Left kidney (tissue), 2 donors: ENCODE data around the gene ACER2. TPM values are rescaled to one million over a fixed set of nuclear protein-coding genes. Genes with fewer than 3 reads are reported as not detected.
"Not testable (repeated sequence)": the region's sequence is repeated elsewhere in the genome, so short reads cannot be mapped to it uniquely, and the experiment has no call there.

Experiments
- DNase-seq: peaks from one replicate; pipeline ENCODE4 v3.0.0-alpha.2; 2013
- polyA plus RNA-seq: library from polyadenylated mRNA; unstranded; fragments of 120-200 nt; gene quantifications from one replicate; pipeline ENCODE4 v1.2.1, GENCODE V29; 2013; ENCODE audit not compliant: insufficient read length

The ACER2 gene
- polyA plus RNA-seq, 1 donor: 13.5 TPM

- DNase-seq: no peak
These were observed 505 bp upstream of the ACER2 start for GRCh38 chr9:19408316-19408692.

- DNase-seq: peak; percentile 32
These were observed 789 bp downstream of the ACER2 start for GRCh38 chr9:19409401-19410194.

- DNase-seq: no peak
These were observed 1.3 kb downstream of the ACER2 start for GRCh38 chr9:19410195-19410503.

GRCh38 chr9:19410594-19410993, 1.8 kb downstream of the ACER2 start:
- DNase-seq: no peak

- no peak for DNase-seq
These were observed 2.5 kb downstream of the ACER2 start for GRCh38 chr9:19411316-19411715.

GRCh38 chr9:19413456-19413855, 4.6 kb downstream of the ACER2 start:
- DNase-seq: not testable (repeated sequence)

GRCh38 chr9:19416143-19416542, 7.3 kb downstream of the ACER2 start:
- DNase-seq: no peak

GRCh38 chr9:19420877-19421276, 12.1 kb downstream of the ACER2 start:
- DNase-seq: no peak

- no peak for DNase-seq
These were observed 14.4 kb downstream of the ACER2 start for GRCh38 chr9:19423163-19423562.

GRCh38 chr9:19424176-19424779, 15.5 kb downstream of the ACER2 start:
- no peak for DNase-seq

- no peak for DNase-seq
These were observed 20.8 kb downstream of the ACER2 start for GRCh38 chr9:19429595-19429994.

- DNase-seq: no peak
These were observed 21.5 kb downstream of the ACER2 start for GRCh38 chr9:19430201-19430760.

GRCh38 chr9:19431361-19432171, 22.8 kb downstream of the ACER2 start:
- peak; percentile 73 for DNase-seq

- no peak for DNase-seq
These were observed 23.7 kb downstream of the ACER2 start for GRCh38 chr9:19432473-19432872.

- not testable (repeated sequence) for DNase-seq
These were observed 24.9 kb downstream of the ACER2 start for GRCh38 chr9:19433729-19434128.

GRCh38 chr9:19440376-19440775, 31.6 kb downstream of the ACER2 start:
- DNase-seq: no peak

- no peak for DNase-seq
These were observed 32.2 kb downstream of the ACER2 start for GRCh38 chr9:19440823-19441580.

GRCh38 chr9:19441730-19442129, 32.9 kb downstream of the ACER2 start:
- DNase-seq: no peak

- no peak for DNase-seq
These were observed 33.4 kb downstream of the ACER2 start for GRCh38 chr9:19442240-19442639.

GRCh38 chr9:19445452-19445851, 36.6 kb downstream of the ACER2 start:
- no peak for DNase-seq

GRCh38 chr9:19446361-19446861, 37.6 kb downstream of the ACER2 start:
- DNase-seq: no peak
